PC-3 (cell line): Measurements from ENCODE around the gene KAT2A. TPM values are rescaled to one million over a fixed set of nuclear protein-coding genes. Genes with fewer than 3 reads are reported as not detected.

ENCODE experiments used
- ATAC-seq: fragments of 200-7000 bp; cut with Tn5 transposase; 2 replicates; pipeline ENCODE4 v1.9.1; 2020; ENCODE audit warnings: mild to moderate bottlenecking, moderate library complexity
- BruUV-seq: library from RNA; stranded (reverse); fragments of 400-500 nt; replicated peaks from 2 replicates; lab custom pipeline; 2021; lab: Mats Ljungman, UMichigan
- CTCF ChIA-PET: fragments of 300-600 bp; sonication (Branson Sonifier 250); formaldehyde crosslinking; loops from one replicate; lab custom pipeline; 2022; ENCODE audit warnings: antibody characterized with exemption; lab: Charles Lee
- POLR2A ChIA-PET: fragments of 300-600 bp; sonication (Branson Sonifier 250); formaldehyde crosslinking; loops from one replicate; lab custom pipeline; 2022; ENCODE audit warnings: antibody characterized with exemption; ENCODE audit not compliant: unreplicated experiment; lab: Charles Lee
- DNase-seq: peaks from one replicate; pipeline ENCODE4 v3.0.0-alpha.2; 2015
- H2AFZ ChIP-seq: fragments of 300-600 bp; sonication (generic); 2 replicates; pipeline ENCODE4 v1.6.0; 2016; ENCODE audit warnings: antibody characterized with exemption, low read length
- H3F3A ChIP-seq: fragments of 300-600 bp; sonication (generic); one replicate; pipeline ENCODE4 v1.6.0; 2017; ENCODE audit warnings: antibody characterized with exemption, low read length, control low read depth, mild to moderate bottlenecking; ENCODE audit not compliant: unreplicated experiment
- H3K27ac ChIP-seq: fragments of 300-600 bp; sonication (generic); 2 replicates; pipeline ENCODE4 v1.5.1; 2016; ENCODE audit warnings: mild to moderate bottlenecking, low read length
- H3K27me3 ChIP-seq: fragments of 300-600 bp; sonication (generic); 2 replicates; pipeline ENCODE4 v1.6.1; 2016; ENCODE audit warnings: low read length, mixed read lengths
- H3K36me3 ChIP-seq: fragments of 300-600 bp; sonication (generic); 2 replicates; pipeline ENCODE4 v1.6.1; 2016; ENCODE audit warnings: low read depth, mixed run types, low read length, mixed read lengths
- H3K4me1 ChIP-seq: fragments of 300-600 bp; sonication (generic); 2 replicates; pipeline ENCODE4 v1.5.1; 2016; ENCODE audit warnings: low read length; ENCODE audit not compliant: insufficient read depth
- H3K4me2 ChIP-seq: fragments of 300-600 bp; sonication (generic); 2 replicates; pipeline ENCODE4 v1.6.0; 2016; ENCODE audit warnings: low read length
- H3K4me3 ChIP-seq: fragments of 300-600 bp; sonication (generic); 2 replicates; pipeline ENCODE4 v1.5.1; 2016; ENCODE audit warnings: mild to moderate bottlenecking, low read length, mixed read lengths
- H3K79me2 ChIP-seq: fragments of 300-600 bp; sonication (generic); 2 replicates; pipeline ENCODE4 v1.6.1; 2017; ENCODE audit warnings: low read length, mixed read lengths
- H3K9ac ChIP-seq: fragments of 300-600 bp; sonication (generic); 2 replicates; pipeline ENCODE4 v1.6.0; 2016; ENCODE audit warnings: mild to moderate bottlenecking, low read length
- H3K9me2 ChIP-seq: fragments of 300-600 bp; sonication (generic); replicated peaks from 2 replicates; pipeline ENCODE4 v1.6.1; 2016; ENCODE audit warnings: mixed run types, low read length, mixed read lengths
- H3K9me3 ChIP-seq: fragments of 300-600 bp; sonication (generic); 2 replicates; pipeline ENCODE4 v1.6.1; 2016; ENCODE audit warnings: low read length, mixed read lengths
- H4K20me1 ChIP-seq: fragments of 300-600 bp; sonication (generic); 2 replicates; pipeline ENCODE4 v1.6.1; 2016; ENCODE audit warnings: low read length, mixed read lengths
- CTCF ChIP-seq: fragments of 300-600 bp; sonication (generic); conservative IDR thresholded peaks from 2 replicates; pipeline ENCODE4 v1.5.1; 2017; ENCODE audit warnings: antibody characterized with exemption, low read depth, mild to moderate bottlenecking, low read length
- EZH2 ChIP-seq: fragments of 300-600 bp; sonication (generic); IDR thresholded peaks from one replicate; pipeline ENCODE4 v1.6.1; 2017; ENCODE audit warnings: antibody characterized with exemption, mild to moderate bottlenecking, low read length; ENCODE audit not compliant: unreplicated experiment
- EZH2phosphoT487 ChIP-seq: fragments of 300-600 bp; sonication (generic); IDR thresholded peaks from 2 replicates; pipeline ENCODE4 v1.6.1; 2018; ENCODE audit warnings: mild to moderate bottlenecking, antibody characterized with exemption, low read length, borderline replicate concordance
- intact Hi-C: fragments of 100-400 bp; cut with micrococcal nuclease; formaldehyde crosslinking; loops from 2 replicates; pipeline ENCODE4 v1.9.0; 2023
- total RNA-seq: library from RNA; depleted of rRNA; stranded (reverse); fragments of >200 nt; gene quantifications from 2 replicates; pipeline ENCODE4 v1.2.3, GENCODE V29; 2014

Gene KAT2A
- total RNA-seq, 1 experiment from 2014 or later: not detected

GRCh38 chr17:42088736-42089135 lies 32.4 kb downstream of the KAT2A start:
- Histone ChIP-seq H3K27ac (no peak overlapping the region), H3K27me3 (no peaks in the 10 kb centered on the region), H3K9me2 (no peaks in the 10 kb centered on the region), H3K4me3 (no peak overlapping the region), H3K4me1 (no peaks in the 10 kb centered on the region), H4K20me1 (no peaks in the 10 kb centered on the region), H3K9me3 (no peaks in the 10 kb centered on the region), H3K4me2 (no peak overlapping the region), H3F3A (no peaks in the 10 kb centered on the region), H3K79me2 (no peaks in the 10 kb centered on the region), H3K36me3 (no peaks in the 10 kb centered on the region), H2AFZ (no peak overlapping the region), H3K9ac (no peak overlapping the region)
- intact Hi-C loops: no loop called here
- TF ChIP-seq EZH2phosphoT487: no peak
- no peak for TF ChIP-seq EZH2
- no peak for TF ChIP-seq CTCF
- DNase-seq (no peak), ATAC-seq (no peak)
- CTCF ChIA-PET: no interaction called here
- no TSS peak for BruUV-seq
- POLR2A ChIA-PET: no interaction called here

- POLR2A ChIA-PET: no interaction called here
- CTCF ChIA-PET: no interaction called here
- Histone ChIP-seq H3K9me2 (no peaks in the 10 kb centered on the region), H2AFZ (no peak overlapping the region), H3K27ac (no peak overlapping the region), H4K20me1 (no peaks in the 10 kb centered on the region), H3K9me3 (no peaks in the 10 kb centered on the region), H3K4me1 (no peaks in the 10 kb centered on the region), H3K27me3 (no peaks in the 10 kb centered on the region), H3F3A (no peaks in the 10 kb centered on the region), H3K4me2 (no peak overlapping the region), H3K9ac (no peak overlapping the region), H3K79me2 (no peaks in the 10 kb centered on the region), H3K4me3 (no peak overlapping the region), H3K36me3 (no peaks in the 10 kb centered on the region)
- intact Hi-C loops: no loop called here
- BruUV-seq: no TSS peak
- TF ChIP-seq EZH2 (no peak), EZH2phosphoT487 (no peak), CTCF (no peak)
- ATAC-seq: no peak
- DNase-seq: no peak
These were observed 33.1 kb downstream of the KAT2A start for GRCh38 chr17:42087736-42088705.
